Stomach (tissue), 4 donors: Measurements from ENCODE around the gene CAB39.

Experiments
- EP300 ChIP-seq: sonication (generic); formaldehyde crosslinking; IDR thresholded peaks from one replicate; pipeline ENCODE4 v1.6.1; 2017; ENCODE audit warnings: antibody characterized with exemption
- POLR2A ChIP-seq, 4 donors: fragments of 450-650 bp; IDR thresholded peaks; one replicate each; pipeline ENCODE4 v1.6.1; 2016; ENCODE audit warnings: antibody characterized with exemption in 4 of 4, control low read depth in 2 of 4, mild to moderate bottlenecking in 1 of 4, moderate library complexity in 1 of 4
- TF ChIP-seq, protein P1 (sequence below), 7 experiments: fragments of 450-650 bp in 4 of 7; fragments of 200-600 bp in 3 of 7; sonication (generic) in 3 of 7; IDR thresholded peaks; one replicate each; pipeline ENCODE4 v1.5.1; 2016 to 2019; ENCODE audit warnings: antibody characterized with exemption in 7 of 7, control low read depth in 2 of 7, mild to moderate bottlenecking in 1 of 7

DNA sequence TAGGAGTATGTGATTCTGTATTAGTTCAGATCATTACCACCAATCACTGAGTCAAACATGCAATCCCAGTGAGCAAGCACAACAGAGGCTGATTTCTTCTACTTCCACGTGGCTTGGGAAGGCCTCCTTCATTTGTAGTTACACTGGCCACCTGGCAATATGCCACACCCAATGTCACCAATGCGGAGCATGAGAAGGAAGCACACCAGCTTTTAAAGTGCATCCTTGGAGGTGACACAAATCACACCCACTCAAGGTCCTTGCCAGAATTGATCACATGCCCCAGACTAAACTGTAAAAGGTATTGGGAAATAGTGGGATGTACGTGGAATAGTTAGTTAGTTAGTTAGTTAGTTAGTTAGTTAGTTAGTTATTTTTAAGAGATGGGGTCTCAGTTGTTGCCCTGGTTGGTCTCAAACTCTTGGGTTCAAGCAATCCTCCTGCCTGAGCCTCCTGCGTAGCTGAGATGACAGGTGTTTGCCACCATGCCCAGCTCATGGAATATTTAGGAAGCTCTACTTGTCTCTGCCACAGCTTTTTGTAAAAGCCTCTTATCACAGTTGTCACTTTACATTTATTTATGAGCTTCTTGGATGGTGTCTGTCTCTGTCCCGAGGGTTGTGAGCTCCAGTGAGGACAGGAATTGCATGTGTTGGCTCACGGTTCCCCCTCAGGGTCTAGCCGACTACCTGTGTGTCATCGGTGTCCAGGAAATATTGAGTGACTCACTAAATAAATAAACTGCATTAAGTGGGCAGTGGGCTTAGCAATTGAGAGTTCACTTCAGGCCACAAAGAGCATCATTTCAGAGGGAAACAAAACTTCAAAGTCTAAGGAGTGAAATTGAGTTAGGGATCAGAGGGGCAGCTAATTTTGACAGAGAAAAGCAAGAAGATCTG, 28.1 kb upstream of the CAB39 start:
- TF ChIP-seq, protein P1, sequence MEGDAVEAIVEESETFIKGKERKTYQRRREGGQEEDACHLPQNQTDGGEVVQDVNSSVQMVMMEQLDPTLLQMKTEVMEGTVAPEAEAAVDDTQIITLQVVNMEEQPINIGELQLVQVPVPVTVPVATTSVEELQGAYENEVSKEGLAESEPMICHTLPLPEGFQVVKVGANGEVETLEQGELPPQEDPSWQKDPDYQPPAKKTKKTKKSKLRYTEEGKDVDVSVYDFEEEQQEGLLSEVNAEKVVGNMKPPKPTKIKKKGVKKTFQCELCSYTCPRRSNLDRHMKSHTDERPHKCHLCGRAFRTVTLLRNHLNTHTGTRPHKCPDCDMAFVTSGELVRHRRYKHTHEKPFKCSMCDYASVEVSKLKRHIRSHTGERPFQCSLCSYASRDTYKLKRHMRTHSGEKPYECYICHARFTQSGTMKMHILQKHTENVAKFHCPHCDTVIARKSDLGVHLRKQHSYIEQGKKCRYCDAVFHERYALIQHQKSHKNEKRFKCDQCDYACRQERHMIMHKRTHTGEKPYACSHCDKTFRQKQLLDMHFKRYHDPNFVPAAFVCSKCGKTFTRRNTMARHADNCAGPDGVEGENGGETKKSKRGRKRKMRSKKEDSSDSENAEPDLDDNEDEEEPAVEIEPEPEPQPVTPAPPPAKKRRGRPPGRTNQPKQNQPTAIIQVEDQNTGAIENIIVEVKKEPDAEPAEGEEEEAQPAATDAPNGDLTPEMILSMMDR (IDR thresholded peaks at IDR 0.05): no peak
- TF ChIP-seq POLR2A (IDR thresholded peaks at IDR 0.05): no peak
- TF ChIP-seq EP300: no peak
